Epidermal melanocyte (primary cell): ENCODE measurements around the gene RPP25L.

ENCODE experiments used
- DNase-seq: peaks from one replicate; pipeline ENCODE4 v3.0.0; 2011; ENCODE audit warnings: low spot score; ENCODE audit not compliant: insufficient read length

The RPP25L gene

GRCh38 chr9:34568774-34569173 is 43.1 kb downstream of the RPP25L start:
- DNase-seq, result no peak

- DNase-seq, result no peak
These were observed 43.8 kb downstream of the RPP25L start for GRCh38 chr9:34568133-34568532.

- DNase-seq, result no peak
These were observed 44.9 kb downstream of the RPP25L start for GRCh38 chr9:34566972-34567371.

DNA sequence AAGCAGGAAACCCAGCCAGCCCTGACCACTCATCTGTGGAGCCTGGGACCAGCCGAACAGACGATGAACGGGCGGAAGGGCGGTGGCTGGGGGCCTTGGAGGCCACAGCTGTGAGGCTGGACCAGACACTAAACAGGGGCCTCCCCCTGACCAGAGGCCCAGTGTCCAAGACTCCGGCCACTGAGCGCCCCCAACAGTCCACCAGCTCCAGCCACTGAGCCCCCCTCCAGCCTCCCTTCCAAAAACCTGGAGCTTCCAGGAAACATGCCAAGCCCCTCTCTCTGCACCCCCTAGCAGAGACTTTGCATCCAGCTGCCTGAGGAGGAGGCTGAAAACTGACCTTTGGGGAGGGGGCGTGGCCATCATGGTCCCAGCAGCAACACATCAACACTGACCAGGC is 45.6 kb downstream of the RPP25L start:
- no peak for DNase-seq

- no peak for DNase-seq
These were observed 46.0 kb downstream of the RPP25L start for GRCh38 chr9:34565856-34566255.

GRCh38 chr9:34564617-34565016 is 47.3 kb downstream of the RPP25L start:
- no peak for DNase-seq

- DNase-seq, result no peak
These were observed 48.6 kb downstream of the RPP25L start for GRCh38 chr9:34563262-34563661.

DNA sequence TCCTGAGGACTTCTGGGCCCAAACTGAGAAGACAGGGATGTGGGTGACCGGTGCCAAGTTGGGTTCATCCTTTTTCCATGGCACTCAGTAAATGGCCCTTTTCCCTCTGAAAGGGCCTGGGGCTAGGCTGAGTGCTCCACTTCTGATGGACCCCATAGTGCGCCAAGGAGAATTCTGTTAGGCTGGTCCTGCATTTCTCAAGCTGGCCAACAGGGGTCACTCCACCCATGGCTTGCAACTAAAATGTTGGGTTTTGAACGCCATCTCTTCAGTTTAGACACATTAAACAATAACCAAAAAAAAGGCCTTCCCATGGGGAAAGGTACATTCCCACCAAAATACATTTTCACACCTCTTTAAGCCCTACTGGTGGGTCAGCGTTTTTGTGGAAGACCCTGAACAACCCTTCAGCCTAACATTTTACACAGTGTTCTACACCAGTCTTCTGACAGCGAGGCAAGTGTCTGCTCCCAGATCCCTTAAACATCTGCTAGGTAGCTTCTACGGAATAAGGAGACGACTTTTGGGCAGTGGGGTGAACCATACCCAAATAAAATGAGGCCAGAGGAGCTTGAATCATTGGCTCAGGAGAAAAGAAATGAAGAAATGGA is 49.7 kb downstream of the RPP25L start:
- DNase-seq, result no peak

- DNase-seq, result no peak
These were observed 51.2 kb downstream of the RPP25L start for GRCh38 chr9:34560599-34561214.
